ENCODE data around the gene RPS28.
"Not testable (repeated sequence)": the region's sequence is repeated elsewhere in the genome, so short reads cannot be mapped to it uniquely, and the experiment has no call there.

RPS28 gene

DNA sequence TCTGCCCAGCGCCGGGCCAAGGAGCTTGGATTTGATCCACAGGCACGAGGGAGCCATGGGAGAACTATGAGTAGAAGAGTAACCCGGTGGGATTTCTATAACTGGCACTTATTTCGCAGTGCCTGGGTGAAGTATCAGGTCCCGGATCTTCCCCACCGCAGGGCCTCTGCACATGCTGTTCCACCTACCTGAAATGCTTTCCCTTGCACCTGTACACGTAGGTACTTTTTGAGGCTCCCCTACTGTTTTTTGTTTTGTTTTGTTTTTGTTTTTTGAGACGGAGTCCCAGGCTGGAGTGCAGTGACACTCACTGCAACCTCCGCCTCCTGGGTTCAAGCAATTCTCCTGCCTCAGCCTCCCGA, 22.2 kb downstream of the RPS28 start:
- no peak for DNase-seq

DNA sequence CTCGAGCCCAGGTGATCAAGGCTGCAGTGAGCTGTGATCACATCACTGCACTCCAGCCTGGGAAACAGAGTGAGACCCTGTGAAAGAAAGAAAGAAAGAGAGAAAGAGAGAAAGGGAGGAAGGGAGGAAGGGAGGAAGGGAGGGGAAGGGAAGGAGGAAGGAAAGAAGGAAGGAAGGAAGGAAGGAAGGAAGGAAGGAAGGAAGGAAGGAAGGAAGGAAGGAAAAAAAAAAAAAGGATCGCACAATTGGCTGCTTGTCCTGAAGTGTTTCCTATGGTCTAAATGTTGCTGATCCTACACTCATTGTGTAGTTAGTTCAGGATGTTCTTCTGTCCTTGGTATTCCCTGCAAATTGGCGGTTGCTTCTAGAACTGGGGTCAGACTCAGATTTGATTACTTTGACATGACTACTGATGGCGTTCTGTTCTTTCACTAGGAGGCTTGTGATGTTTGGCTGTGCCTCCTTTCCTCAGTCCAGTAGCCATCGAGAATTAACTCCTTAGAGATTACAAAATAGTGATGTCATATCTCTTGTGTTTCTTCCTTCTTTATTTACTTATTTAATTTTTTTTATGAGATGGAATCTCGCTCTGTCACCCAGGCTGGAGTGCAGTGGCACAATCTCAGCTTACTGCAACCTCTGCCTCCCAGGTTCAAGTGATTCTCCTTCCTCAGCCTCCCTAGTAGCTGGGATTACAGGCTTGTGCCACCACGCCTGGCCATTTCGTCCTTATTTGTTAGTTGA, 28.5 kb downstream of the RPS28 start:
- DNase-seq: not testable (repeated sequence)

- no peak for DNase-seq
Observed at GRCh38 chr19:8352134-8352827, 31.0 kb downstream of the RPS28 start.

DNA sequence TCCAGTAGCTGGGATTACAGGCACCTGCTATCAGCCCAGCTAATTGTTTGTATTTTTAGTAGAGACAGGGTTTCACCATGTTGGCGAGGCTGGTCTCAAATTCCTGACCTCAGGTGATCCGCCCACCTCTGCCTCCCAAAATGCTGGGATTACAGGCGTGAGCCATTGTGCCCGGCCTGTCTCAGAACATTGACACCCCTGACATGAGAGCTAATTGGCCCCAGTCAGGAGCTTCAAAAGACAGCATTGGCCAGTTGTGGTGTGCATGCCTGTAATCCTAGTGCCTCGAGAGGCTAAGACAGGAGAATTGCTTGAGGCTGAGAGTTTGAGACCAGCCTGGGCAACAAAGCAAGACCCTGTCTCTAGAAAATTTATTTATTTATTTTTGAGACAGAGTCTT, 31.5 kb downstream of the RPS28 start:
- DNase-seq: not testable (repeated sequence)

- DNase-seq: no peak
Observed at GRCh38 chr19:8355631-8356402, 34.5 kb downstream of the RPS28 start.

- no peak for DNase-seq
Observed at GRCh38 chr19:8357007-8357521, 35.8 kb downstream of the RPS28 start.

- DNase-seq: no peak
Observed at GRCh38 chr19:8358948-8359347, 37.7 kb downstream of the RPS28 start.

GRCh38 chr19:8360196-8360595, 38.9 kb downstream of the RPS28 start:
- DNase-seq: no peak

DNA sequence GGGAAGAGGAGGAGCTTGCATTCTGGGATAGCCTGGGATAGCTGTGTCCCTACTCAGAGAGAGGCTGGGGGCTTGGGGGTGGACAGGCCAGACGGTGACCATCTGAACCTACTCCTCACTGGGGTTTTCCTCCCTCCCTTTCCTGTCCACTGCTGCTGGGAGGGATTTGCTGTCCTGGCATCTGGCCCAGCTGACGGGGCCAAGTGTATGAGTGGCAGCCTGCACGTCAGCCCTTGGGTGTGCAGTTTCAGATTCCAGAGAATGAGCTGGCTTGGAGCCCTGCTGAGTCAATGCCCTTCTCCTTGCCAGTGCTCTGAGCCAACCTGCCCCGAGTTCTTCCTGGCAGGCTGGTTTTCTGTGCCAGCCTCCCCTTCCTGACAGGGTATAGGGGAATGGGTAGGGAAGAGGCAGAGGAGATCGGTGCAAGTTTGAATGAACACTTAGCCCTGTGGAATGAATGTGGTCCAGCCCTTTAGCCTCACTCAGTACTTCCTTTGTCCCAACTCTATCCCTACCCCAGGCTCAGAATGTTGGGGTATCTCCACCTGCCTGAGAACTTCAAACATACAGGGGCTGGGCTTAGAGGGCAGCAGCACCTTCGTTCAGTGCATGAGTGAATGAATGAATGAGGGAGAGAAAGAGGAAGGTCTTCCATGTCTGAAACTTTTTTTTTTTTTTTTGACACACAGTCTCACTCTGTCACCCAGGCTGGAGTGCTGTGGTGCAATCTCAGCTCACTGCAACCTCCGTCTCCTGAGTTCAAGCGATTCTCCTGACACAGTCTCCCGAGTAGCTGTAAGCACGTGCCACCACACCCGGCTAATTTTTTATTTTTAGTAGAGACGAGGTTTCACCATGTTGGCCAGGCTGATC, 40.9 kb downstream of the RPS28 start:
- DNase-seq: no peak

DNA sequence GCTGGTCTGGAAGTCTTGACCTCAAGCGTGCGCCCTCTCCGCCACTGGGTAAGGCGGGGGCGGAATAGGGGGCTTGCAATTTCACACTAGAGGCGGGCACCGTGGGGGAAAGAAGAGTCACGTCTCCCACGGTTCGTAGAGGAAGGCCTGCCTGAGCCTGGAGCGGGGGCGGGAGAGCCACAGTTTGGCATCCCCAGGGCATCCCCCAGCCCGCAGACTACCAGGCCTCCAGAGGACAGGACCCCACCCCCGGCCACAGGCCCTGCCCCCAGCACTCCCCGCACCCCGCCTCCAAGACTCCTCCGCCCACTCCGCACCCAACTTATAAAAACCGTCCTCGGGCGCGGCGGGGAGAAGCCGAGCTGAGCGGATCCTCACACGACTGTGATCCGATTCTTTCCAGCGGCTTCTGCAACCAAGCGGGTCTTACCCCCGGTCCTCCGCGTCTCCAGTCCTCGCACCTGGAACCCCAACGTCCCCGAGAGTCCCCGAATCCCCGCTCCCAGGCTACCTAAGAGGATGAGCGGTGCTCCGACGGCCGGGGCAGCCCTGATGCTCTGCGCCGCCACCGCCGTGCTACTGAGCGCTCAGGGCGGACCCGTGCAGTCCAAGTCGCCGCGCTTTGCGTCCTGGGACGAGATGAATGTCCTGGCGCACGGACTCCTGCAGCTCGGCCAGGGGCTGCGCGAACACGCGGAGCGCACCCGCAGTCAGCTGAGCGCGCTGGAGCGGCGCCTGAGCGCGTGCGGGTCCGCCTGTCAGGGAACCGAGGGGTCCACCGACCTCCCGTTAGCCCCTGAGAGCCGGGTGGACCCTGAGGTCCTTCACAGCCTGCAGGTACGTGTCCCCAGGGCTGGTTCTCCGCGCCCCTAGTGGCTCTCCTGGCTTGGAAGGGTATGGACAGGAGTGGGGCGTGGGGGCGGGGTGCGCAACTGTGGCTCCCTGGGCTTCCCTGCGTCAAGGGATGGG, 42.8 kb downstream of the RPS28 start, which contains the start of gene ANGPTL4:
ANGPTL4 (plus strand) TSS at position 353 of the 969 bp plus-strand sequence; CDS start at position 520, 167 bp downstream.
- DNase-seq: peak; percentile 23

- no peak for DNase-seq
Observed at GRCh38 chr19:8366121-8366581, 44.9 kb downstream of the RPS28 start.

DNA sequence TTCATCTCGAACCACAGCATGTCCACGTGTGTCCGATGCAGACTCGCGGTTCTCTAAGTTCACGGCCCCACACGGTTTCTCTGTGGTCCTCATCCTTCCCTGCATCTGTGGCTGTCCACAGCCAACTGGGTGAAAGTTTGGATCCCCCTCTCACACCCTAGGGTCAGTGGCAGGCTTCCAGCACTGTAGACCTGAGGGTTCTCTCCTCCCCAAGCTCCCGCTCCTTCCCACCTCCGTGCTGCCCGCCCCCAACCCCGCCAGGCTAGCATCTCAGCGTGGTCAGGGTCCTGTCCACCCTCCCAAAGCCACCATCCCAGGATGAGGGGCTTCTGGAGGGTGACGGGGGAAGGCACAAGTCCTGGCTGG, 45.6 kb downstream of the RPS28 start:
- DNase-seq: no peak

- DNase-seq: no peak
Observed at GRCh38 chr19:8367327-8368001, 46.2 kb downstream of the RPS28 start.

- DNase-seq: no peak
Observed at GRCh38 chr19:8370176-8371010, 49.1 kb downstream of the RPS28 start.

DNA sequence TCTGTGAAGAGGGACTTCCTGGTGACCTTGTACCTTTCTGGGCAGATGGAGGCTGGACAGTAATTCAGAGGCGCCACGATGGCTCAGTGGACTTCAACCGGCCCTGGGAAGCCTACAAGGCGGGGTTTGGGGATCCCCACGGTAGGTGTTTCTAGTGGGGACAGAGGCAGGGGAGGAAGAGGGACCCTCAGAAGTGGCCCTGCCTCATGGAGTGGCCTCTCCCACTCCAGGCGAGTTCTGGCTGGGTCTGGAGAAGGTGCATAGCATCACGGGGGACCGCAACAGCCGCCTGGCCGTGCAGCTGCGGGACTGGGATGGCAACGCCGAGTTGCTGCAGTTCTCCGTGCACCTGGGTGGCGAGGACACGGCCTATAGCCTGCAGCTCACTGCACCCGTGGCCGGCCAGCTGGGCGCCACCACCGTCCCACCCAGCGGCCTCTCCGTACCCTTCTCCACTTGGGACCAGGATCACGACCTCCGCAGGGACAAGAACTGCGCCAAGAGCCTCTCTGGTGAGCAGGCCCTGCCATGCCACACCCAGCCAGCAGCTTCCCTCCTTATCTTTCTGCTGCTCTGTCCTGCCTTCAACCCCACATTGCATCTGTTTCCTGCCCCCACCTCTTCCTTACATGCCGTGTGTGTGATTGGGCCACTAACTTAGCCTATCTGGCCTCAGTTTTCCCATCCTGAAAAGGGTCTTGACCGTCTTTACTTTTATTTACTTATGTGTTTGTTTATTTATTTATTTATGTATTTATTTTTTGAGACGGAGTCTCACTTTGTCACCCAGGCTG, 49.9 kb downstream of the RPS28 start:
- DNase-seq: no peak

Data from activated CD4-positive, alpha-beta T cell treated with anti-CD3 and anti-CD28 coated beads, Interleukin-2, amount 50 U/mL, for 1 hour (primary cell).